C1 segment of cervical spinal cord (tissue), 14 donors: ENCODE results near the gene HIVEP1.
"Not testable (repeated sequence)": the region's sequence is repeated elsewhere in the genome, so short reads cannot be mapped to it uniquely, and the experiment has no call there.

Experiments
- DNase-seq, 14 donors: peaks; one replicate each; lab custom pipeline; 2025; lab: John Stamatoyannopoulos, UW

The HIVEP1 gene

GRCh38 chr6:12083302-12083701, 71.2 kb downstream of the HIVEP1 start:
- no peak for DNase-seq

DNA sequence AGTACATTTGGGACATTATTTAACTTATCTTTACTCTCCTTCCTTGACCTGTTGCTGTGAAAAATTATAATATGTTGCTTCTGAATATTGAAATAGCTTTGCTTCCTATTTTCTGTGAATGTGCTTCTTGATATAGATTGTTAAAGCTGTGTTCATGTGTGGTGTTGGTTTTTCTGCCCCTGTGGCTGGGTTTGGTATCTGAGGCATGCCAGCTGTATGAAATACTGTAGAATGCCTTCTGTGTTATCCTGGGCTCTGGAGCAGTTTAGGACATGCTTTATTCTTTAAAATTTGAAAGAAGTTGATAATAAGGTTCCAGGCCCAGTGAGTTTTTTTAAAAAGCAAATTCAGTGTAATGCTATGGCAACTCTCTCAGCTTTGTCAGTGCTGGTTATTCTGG, 71.7 kb downstream of the HIVEP1 start:
- DNase-seq = no peak

- no peak for DNase-seq
These were observed 72.6 kb downstream of the HIVEP1 start for GRCh38 chr6:12084681-12085080.

DNA sequence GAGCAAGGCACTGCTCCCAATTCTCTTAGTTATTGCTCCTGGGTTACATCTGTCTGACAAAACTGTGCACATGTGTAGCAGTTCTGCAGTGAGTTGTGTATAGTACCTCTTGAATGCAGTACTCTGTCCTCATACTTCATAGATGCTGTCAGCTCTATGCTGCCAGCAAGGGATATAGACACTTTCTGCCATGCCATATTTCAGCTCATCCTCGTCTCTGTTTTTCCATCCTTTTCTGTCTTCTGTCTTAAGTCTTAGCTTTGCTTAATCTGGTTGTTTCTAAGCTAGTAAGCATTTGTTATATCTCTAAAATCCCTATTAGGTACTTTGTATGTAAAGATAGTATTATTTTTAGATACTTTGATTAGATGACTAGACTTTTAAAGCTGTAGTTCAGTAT, 76.4 kb downstream of the HIVEP1 start:
- DNase-seq = no peak

DNA sequence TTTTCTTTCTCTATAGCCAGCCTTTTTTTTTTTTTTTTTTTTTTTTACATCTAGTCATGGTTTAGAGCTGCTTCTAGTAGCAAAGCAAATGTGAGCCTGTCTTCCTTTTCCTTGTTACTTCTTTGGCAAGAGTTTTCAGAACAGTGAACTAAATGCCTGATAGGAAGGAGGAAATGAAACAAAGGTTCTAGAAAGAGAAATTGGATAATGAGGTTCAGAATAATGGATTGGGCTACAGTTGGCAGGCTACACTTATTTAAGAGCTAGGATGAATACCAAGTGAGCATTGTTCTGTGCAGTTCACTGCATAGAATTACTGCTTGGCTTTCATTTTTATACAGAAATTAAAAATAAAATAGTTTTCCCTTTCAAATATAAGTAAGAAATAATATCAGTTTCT, 78.6 kb downstream of the HIVEP1 start:
- no peak for DNase-seq

DNA sequence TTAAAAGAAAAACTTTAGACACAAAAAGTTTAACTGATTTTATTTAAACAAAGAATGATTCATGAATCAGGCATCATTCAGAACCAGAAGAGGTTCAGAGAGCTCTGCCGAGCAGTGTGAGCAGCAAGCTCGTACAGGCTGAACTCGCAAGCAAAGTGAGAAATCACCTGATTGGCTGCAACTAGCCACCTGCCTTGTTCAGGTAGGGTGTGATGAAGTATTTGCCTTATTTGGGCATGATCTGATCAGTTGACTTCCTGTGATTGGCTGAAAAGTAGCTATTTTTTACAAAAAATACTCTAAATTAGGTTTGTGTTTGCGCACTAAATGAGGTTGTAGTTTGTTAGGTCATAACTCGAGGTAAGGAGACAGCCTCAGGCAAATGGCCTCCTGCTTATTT, 80.7 kb downstream of the HIVEP1 start:
- no peak for DNase-seq

- DNase-seq = no peak
These were observed 82.6 kb downstream of the HIVEP1 start for GRCh38 chr6:12094689-12095088.

GRCh38 chr6:12096342-12096741, 84.2 kb downstream of the HIVEP1 start:
- DNase-seq = no peak

DNA sequence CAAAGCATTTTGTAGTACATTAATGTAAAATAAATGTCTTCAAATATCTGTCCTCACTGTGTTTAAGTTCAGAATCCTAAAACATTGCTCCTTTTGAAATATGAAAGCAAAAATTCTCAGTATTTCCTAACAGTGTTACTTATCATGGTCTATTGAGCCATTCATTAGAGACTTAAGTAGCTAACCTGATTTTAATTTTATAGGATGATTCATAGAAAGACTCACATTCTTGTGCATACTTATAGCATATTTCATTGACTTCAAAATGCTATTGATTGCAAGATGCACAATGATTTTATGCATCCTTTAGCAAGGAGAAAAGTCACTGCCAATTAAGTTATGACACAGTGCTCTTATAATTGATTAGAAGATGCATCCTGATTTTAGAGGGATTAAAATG, 85.7 kb downstream of the HIVEP1 start:
- DNase-seq = no peak

- no peak for DNase-seq
These were observed 87.7 kb downstream of the HIVEP1 start for GRCh38 chr6:12099623-12100338.

DNA sequence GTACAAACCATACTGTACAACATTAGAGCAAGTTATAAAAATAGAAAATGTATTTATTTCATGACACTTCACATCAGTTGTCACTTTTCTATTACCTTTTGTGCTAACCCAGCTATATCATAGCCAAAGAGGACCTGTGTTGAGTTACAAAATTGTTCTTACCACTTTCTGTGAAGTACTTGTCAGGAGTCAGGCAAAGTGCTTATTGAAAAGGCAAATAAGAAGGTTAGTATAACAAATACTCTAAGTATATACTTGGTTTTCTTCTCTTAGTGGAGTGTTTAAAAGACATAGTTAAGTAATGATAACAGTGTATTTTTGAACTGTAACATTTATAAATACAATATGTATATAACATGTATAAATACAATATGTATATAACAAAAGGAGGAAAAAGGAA, 88.9 kb downstream of the HIVEP1 start:
- no peak for DNase-seq

- DNase-seq = no peak
These were observed 89.7 kb downstream of the HIVEP1 start for GRCh38 chr6:12101653-12102312.

- DNase-seq = no peak
These were observed 90.2 kb downstream of the HIVEP1 start for GRCh38 chr6:12102350-12102749.

DNA sequence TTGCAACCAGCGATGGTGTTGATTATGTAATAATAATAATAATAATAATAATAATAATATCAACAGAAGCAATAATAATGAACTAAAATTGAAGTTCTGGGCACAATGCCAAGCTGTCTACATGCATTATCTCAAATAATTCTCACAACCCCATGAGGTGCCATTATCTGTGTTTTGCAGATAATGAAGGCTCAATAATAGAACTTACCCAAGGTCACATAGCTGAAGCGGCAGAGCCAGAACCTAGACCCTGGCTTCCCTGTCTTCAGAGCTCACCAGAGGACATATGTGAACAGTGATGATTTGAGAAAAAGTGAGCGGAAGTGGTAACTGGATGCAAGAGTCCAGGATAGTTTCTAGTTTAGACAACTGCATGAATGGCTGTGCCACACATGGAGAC, 91.0 kb downstream of the HIVEP1 start:
- DNase-seq = no peak

- no peak for DNase-seq
These were observed 93.2 kb downstream of the HIVEP1 start for GRCh38 chr6:12105271-12105670.

- not testable (repeated sequence) for DNase-seq
These were observed 96.3 kb downstream of the HIVEP1 start for GRCh38 chr6:12108376-12108775.

- no peak for DNase-seq
These were observed 98.6 kb downstream of the HIVEP1 start for GRCh38 chr6:12110523-12111362.

- DNase-seq = no peak
These were observed 99.2 kb downstream of the HIVEP1 start for GRCh38 chr6:12111363-12111670.

- DNase-seq = no peak
These were observed 100.6 kb downstream of the HIVEP1 start for GRCh38 chr6:12112540-12113189.

DNA sequence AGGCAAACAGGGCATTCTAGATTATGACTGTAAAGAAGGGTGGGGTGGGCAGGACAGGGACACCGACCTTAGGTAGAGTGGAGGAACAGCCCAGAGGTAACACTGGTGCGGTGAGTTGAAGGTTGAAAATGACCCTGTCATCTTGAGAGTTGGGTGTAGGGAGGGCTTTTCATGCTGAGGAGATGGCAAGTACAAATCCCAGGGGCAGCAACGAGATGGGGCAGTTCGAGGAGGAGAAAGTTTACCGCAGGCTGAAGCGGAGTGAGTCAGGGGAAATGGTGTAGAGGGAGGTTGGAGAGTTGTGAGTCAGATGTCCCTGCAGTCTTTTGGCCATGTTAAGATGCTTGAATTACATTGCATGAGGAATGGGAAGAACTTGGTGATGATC, 101.1 kb downstream of the HIVEP1 start:
- DNase-seq = no peak

DNA sequence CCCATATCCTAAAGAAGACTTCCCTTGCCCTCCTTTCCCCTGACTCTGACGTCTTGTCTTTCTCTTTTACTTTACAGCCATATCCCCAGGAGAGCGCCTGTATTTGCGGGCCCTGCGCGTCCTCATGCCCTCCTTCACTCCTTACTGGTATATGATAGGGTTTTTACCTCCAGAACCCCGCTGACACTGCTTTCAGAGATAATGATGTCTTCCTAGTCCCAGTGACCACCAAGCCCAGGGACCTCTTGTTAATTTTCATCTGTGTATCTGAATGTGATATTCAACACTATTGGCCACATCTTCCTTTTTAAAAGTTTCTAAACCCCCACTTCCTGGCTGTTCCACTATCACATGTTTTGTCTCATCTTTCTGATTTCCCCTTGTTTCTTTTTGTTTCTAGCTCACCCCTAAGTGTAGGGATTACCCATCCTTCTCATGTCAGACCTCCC, 102.0 kb downstream of the HIVEP1 start:
- DNase-seq = no peak

GRCh38 chr6:12115001-12115400, 102.9 kb downstream of the HIVEP1 start:
- no peak for DNase-seq
